Stimulated activated CD4-positive, alpha-beta T cell treated with anti-CD3 and anti-CD28 coated beads, Interleukin-12 subunit alpha, Interleukin-12 subunit beta, amount 100 ng/mL, for 48 hours (primary cell): Measurements from ENCODE around the gene PLSCR1.
"Not testable (repeated sequence)": the region's sequence is repeated elsewhere in the genome, so short reads cannot be mapped to it uniquely, and the experiment has no call there.

ENCODE experiments used
- DNase-seq, 3 donors: peaks; one replicate each; pipeline ENCODE4 v3.0.0-alpha.2; 2020; ENCODE audit warnings: low read depth in 2 of 3, low spot score in 1 of 3

Gene PLSCR1

DNA sequence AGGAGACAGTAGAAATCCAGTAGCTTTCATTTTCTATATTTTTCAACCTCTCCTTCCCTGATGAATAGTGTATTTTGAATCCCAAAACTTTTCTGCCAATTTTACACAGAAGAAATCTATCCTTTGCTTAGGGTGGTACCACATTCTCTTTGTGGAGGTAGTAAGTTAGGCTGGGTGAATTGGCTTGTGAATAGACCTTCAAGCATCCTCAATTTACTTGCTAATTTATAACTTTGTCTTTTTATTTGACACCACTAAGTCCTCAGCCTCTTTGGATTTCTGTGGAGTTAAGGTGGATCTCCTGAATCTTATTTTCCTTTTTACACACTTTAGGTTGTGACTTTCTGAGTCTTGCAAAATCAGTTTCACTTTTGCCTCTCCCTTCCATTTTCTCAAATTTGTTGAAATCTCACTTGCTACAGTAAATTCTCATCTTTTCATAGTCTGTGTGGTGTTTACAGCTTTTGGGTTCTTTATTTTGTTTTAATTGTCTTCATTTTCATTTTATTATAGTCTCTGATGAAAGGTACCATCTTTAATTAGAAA is 5.7 kb upstream of the PLSCR1 start:
- DNase-seq = no peak

- DNase-seq = no peak
These were observed 2.9 kb upstream of the PLSCR1 start for GRCh38 chr3:146547235-146547835.

DNA sequence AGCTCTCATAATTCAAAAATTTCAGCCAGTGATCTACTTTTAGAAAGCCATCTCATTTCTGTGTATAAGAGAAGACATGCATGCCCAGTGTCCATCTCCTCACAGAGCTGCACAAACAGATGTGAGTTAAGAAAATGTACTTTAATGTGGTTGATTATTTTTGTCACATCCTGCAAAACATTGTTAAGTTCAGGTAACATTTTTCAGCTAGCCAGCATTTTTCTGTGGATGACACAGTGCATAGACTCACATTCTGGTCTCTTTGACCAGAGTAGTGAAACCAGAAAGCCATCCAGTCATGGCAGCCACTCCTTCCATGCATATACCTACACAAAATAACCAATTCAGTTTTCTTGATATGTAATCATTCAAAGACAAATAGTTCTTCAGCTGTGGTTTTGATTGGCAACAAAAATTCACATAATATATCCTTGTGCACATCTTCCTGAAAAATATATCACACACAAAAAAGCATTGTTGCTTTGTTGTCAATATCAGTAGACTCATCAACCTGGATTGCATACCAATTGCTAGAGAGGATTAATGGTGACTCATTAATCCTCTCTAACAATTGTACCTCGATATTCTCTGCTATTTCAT is 2.1 kb upstream of the PLSCR1 start:
- DNase-seq = no peak

DNA sequence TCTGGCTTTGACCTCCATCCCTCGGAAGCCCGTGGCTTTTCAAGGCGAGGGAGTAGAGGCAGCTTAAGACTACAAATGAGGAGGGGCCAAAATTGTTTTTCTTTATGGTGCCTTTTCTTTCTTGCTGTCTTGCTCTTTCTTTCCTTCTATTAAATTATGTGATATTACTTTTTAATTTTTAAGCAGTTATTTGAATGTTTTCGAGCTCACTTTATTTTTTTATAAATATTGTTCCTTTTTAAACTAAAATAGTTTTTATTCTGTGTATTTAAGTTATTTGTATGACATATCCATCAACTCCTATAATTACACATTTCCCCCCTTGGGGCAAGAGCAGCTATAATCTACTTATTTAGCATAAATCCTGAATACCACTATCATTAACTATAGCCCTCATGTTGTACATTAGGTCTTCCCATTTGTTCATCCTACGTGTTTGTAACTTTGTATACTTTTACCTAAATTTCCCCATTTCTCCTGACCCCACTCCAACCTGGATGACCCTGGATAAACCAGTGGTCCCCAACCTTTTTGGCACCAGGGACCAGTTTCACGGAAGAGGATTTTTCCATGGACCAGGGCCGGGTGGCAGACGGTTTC is 622 bp upstream of the PLSCR1 start:
- DNase-seq = no peak

GRCh38 chr3:146543461-146544001 is 876 bp downstream of the PLSCR1 start:
- no peak for DNase-seq

DNA sequence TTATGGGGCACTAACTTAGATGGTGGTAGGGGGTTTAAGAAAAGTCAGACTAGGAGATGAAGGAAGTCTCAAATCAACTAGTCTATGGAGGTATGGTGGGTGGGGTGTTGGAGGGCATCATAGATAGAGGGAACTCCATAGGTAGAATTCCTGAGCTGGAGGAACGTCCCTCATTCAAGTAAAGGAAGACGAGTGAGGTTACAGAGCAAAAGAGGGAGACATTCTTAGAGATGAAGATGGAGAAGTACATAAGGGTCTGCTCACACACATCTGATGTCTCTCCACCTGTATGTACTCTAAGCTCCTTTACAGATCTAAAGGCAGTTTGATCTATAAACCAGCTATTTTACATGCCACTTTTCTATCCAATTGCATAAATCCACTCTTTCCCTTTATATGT is 1.4 kb downstream of the PLSCR1 start:
- no peak for DNase-seq

DNA sequence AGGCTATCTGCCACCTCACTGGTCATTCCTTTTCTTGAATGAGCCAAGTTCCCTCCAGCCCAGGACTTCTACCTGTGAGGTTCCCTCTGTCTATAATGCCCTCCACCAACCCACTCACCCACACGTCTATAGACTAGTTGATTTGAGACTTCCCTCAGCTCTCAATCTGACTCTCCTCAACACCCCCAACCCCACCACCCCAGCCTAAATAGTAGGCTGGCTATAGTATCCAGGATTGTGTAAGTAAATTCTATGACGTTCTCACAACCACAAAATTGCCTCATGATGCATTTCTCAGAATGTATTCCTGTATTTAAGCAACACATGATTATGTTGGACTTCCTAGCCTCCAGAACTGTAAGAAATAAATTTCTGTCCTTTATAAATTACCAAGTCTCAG is 2.2 kb downstream of the PLSCR1 start:
- no peak for DNase-seq

DNA sequence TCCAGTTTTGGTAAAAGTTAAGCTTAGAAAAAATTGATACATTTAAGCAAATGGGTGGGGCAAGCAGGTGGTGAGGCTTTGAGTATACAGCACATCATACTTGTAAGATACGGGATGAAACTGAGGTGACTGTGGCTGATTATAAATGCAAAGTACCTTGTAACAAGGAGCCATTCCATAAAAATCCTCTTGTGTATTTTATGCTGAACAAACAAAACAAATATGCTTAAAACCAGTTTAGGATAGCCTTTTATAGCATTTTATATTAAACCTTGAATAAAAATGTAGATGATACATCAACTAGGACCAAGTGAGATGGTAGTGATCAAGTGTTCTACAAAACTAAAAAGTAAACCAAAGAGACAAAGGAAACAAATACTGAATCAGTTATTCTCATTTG is 3.4 kb downstream of the PLSCR1 start:
- no peak for DNase-seq

DNA sequence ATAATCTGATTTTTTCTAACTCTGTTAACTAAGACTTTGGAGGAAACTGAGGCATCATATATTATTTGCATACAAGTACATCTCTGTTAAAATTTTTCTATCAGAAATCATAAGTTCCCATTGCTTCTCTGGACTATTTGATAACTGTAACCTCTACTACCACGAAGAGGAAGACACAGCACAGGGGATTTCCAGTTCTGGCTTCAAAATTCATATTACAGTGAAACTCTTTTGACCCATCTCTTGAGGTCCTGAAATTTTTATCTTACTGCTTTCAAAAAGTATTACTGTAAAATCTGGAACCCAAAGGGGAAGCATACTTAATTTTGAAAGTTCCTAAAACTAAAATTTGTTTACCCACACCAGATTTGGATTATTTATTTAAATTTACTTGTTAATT is 4.2 kb downstream of the PLSCR1 start:
- DNase-seq = no peak

DNA sequence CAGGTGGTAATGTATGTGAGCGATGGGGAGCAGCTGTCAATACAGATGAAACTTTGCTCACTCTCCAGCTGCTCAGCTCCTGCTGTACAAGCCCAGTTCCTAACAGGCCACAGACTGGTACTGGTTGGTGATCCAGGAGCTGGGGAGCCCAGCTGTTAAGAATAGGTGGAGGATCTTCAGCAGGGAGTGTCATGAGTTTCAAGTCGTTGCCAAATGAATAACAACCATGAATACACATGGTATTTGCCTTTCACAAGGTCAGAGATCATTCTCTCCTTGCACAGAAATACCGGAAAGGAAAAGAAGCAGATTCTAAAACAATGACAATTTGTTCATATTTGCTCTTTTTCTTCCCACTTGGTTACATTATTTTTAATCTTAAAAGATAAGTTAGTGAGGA is 5.1 kb downstream of the PLSCR1 start:
- no peak for DNase-seq

DNA sequence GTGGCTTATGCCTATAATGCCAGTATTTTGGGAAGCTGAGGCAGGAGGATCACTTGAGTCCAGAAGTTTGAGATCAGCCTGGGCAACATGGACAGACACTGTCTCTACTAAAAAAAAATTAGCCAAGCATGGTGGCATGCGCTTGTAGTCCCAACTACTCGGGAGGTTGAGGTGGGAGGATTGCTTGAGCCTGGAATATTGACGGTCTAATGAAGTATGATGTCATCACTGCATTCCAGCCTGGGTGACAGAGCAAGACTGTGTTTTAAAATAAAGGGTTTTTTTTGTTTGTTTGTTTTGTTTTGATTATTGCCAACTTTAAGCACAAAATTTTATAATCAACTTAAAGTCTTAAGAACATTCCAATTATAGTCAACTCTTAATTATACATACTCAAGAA is 6.8 kb downstream of the PLSCR1 start:
- no peak for DNase-seq

DNA sequence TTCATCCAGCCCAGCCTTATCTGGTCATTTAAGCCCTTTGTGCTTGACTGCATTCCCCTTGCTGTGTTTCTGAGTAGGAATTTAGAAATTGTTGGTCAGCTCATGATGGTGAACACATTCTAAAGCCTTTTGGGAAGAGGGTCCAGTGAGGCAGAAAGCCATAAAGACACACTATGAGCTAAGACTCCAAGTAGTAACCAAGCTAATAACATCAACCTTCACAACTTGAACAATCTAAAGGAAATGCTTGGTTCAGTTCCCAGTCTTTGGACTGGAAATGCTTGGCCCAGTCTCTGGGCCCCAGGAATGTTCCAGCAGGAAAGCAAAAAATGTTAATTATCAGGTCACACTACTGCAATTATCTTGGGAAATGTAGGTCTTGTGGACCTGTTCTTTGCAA is 7.7 kb downstream of the PLSCR1 start:
- no peak for DNase-seq

- DNase-seq = no peak
These were observed 12.0 kb downstream of the PLSCR1 start for GRCh38 chr3:146532406-146532805.

- DNase-seq = no peak
These were observed 13.8 kb downstream of the PLSCR1 start for GRCh38 chr3:146530609-146531008.

- DNase-seq = no peak
These were observed 15.4 kb downstream of the PLSCR1 start for GRCh38 chr3:146529021-146529420.

DNA sequence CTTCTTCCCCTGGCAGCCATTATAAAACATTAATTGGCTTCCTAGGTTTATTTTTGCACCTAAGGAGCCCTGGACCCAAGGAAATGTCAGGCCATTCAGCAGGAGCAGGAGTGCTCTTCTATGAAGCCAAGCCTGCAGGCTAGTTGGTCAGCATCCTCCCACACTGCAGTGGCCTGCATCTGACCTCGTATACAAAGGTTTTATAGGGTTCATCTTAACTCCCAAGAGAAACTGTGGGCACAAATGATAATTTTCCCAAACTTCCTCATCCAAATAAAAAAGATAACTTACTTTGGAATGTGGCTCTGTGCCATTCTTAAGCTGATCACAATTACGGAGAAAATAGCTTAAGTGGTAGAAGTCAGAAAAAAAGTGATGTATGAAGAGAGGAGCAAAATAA is 19.4 kb downstream of the PLSCR1 start:
- no peak for DNase-seq

DNA sequence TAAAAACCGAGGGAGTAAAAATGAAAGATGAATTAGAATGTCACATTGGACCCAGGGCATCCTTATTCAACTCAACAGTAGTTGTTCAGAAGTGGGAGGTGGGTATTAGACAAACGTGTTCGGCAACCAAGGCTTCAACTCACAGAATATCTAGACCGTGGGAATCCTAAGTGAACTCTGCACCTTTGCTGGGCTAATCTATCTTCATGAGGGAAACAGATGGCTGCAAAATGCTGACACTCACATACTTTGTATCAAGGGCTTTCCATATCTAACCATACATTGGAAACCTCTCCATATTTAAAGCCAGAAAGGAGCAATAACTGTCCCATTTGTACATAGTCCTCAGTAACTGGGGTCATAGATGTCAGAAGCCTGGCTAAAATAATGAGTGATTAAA is 20.9 kb downstream of the PLSCR1 start:
- DNase-seq = no peak

- not testable (repeated sequence) for DNase-seq
These were observed 21.9 kb downstream of the PLSCR1 start for GRCh38 chr3:146522174-146523158.

DNA sequence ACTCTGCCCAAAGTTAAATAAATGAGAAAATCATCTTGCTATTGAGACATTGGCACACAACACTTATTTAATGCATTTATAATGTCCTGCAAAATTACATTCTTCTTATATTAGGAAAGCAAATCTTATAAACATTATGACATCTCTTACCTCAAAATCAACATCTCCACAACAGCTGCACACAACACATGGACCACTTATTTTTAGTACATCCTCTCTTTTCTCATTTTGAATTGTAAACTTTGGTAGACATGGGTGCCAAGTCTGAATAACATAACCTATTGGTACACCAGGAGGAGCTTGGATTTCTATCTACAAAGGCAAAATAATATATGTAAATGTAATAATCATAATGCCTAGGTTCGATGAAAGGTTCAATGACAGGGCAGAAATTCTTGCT is 23.0 kb downstream of the PLSCR1 start:
- DNase-seq = no peak

DNA sequence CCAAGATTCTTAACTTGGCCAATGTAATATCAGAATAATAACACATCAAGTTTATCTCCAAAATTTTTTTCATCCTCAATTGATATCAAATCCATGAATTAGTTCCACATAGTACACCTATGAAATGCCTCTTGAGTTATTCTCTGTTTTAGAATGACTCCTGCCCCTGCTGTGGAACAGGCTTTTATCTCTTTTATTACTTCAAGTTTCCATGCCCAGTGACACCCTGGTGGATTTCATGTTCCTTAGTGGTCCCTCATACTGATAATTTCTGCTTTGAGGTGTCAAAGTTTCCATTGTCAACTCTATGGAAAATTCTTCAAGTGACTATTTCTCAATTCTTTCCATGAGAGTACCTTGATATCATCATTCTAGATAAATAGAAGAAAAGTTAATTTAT is 24.6 kb downstream of the PLSCR1 start:
- DNase-seq = no peak
